Smooth muscle cell (in vitro differentiated cells): ENCODE data around the gene CYP4F8. TPM values are rescaled to one million over a fixed set of nuclear protein-coding genes. Genes with fewer than 3 reads are reported as not detected.

Experiments
- DNase-seq: peaks from one replicate; lab custom pipeline; 2025; ENCODE audit not compliant: unreplicated experiment; lab: John Stamatoyannopoulos, UW
- H2AFZ ChIP-seq: fragments of 200-600 bp; sonication (generic); 2 replicates; pipeline ENCODE4 v1.6.0; 2016; ENCODE audit warnings: antibody characterized with exemption, low read depth, mild to moderate bottlenecking
- H3F3A ChIP-seq: fragments of 200-600 bp; sonication (generic); 2 replicates; pipeline ENCODE4 v1.6.0; 2017; ENCODE audit warnings: antibody characterized with exemption, low read depth
- H3K27ac ChIP-seq: fragments of 200-600 bp; sonication (generic); 2 replicates; pipeline ENCODE4 v1.5.1; 2016; ENCODE audit warnings: low read depth, mild to moderate bottlenecking
- H3K27me3 ChIP-seq: fragments of 200-600 bp; sonication (generic); 2 replicates; pipeline ENCODE4 v1.6.1; 2016; ENCODE audit warnings: low read depth, mild to moderate bottlenecking
- H3K36me3 ChIP-seq: fragments of 200-600 bp; sonication (generic); 2 replicates; pipeline ENCODE4 v1.5.1; 2016; ENCODE audit warnings: low read depth
- H3K4me1 ChIP-seq: fragments of 200-600 bp; sonication (generic); 2 replicates; pipeline ENCODE4 v1.5.1; 2016; ENCODE audit warnings: low read depth
- H3K4me2 ChIP-seq: fragments of 200-600 bp; sonication (generic); 2 replicates; pipeline ENCODE4 v1.6.0; 2016; ENCODE audit warnings: mild to moderate bottlenecking
- H3K4me3 ChIP-seq: fragments of 200-600 bp; sonication (generic); 2 replicates; pipeline ENCODE4 v1.5.1; 2016; ENCODE audit warnings: mild to moderate bottlenecking
- H3K79me2 ChIP-seq: fragments of 200-600 bp; sonication (generic); 2 replicates; pipeline ENCODE4 v1.6.0; 2016; ENCODE audit warnings: low read depth, mild to moderate bottlenecking
- H3K9ac ChIP-seq: fragments of 200-600 bp; sonication (generic); 2 replicates; pipeline ENCODE4 v1.6.0; 2016; ENCODE audit warnings: low read depth
- H3K9me3 ChIP-seq: fragments of 200-600 bp; sonication (generic); replicated peaks from 2 replicates; pipeline ENCODE4 v1.5.1; 2016; ENCODE audit warnings: low read depth
- H4K20me1 ChIP-seq: fragments of 200-600 bp; sonication (generic); 2 replicates; pipeline ENCODE4 v1.6.0; 2016; ENCODE audit warnings: low read depth
- WGBS: methylation state at CpG from one replicate; pipeline ENCODE4 v1.1.7; 2016; ENCODE audit warnings: low lambda C conversion rate; 5-methylcytosine and 5-hydroxymethylcytosine counted together
- polyA plus RNA-seq: library from polyadenylated mRNA; unstranded; fragments of >200 nt; fragmentation: Nextera tagmentation; extraction: Ambion mirVana; gene quantifications from 2 replicates; pipeline ENCODE4 v1.2.1, GENCODE V29; 2016
- total RNA-seq: library from RNA; depleted of rRNA; stranded (reverse); fragments of >200 nt; gene quantifications from 2 replicates; pipeline ENCODE4 v1.2.3, GENCODE V29; 2014
- TF ChIP-seq, protein P1 (sequence below): fragments of 200-600 bp; sonication (generic); IDR thresholded peaks from 2 replicates; pipeline ENCODE4 v1.5.1; 2017; ENCODE audit warnings: borderline replicate concordance, mild to moderate bottlenecking, antibody characterized with exemption; ENCODE audit not compliant: insufficient read depth, poor library complexity, severe bottlenecking

Gene CYP4F8
- total and polyA plus RNA-seq, 2 experiments from 2014 or later = not detected

DNA sequence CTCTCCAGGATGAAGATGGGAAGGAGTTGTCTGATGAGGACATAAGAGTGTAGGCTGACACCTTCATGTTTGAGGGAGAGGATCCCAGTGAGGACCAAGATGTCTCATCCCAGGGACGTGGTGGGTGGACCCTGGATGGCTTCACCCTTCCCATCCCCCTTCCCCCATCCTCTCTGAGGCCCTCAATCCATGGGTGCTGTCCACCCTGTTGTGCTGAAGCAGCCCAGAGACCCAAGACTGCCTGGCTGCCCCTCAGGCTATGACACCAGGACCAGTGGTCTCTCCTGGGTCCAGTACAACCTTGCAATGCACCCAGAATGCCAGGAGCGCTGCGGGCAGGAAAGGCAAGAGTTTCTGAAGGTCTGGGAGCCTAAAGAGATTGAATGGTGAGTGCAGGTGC is 54.4 kb downstream of the CYP4F8 start:
- Histone ChIP-seq H3K36me3 (no peaks in the 10 kb centered on the region), H3K27ac (no peak overlapping the region), H4K20me1 (no peaks in the 10 kb centered on the region), H2AFZ (no peak overlapping the region), H3F3A (no peaks in the 10 kb centered on the region), H3K9ac (no peak overlapping the region), H3K4me2 (no peak overlapping the region), H3K27me3 (no peaks in the 10 kb centered on the region), H3K4me1 (no peaks in the 10 kb centered on the region), H3K79me2 (no peaks in the 10 kb centered on the region), H3K4me3 (no peak overlapping the region), H3K9me3 (peaks cover 4% of the 10 kb centered on the region)
- DNase-seq = no peak
- TF ChIP-seq, protein P1, sequence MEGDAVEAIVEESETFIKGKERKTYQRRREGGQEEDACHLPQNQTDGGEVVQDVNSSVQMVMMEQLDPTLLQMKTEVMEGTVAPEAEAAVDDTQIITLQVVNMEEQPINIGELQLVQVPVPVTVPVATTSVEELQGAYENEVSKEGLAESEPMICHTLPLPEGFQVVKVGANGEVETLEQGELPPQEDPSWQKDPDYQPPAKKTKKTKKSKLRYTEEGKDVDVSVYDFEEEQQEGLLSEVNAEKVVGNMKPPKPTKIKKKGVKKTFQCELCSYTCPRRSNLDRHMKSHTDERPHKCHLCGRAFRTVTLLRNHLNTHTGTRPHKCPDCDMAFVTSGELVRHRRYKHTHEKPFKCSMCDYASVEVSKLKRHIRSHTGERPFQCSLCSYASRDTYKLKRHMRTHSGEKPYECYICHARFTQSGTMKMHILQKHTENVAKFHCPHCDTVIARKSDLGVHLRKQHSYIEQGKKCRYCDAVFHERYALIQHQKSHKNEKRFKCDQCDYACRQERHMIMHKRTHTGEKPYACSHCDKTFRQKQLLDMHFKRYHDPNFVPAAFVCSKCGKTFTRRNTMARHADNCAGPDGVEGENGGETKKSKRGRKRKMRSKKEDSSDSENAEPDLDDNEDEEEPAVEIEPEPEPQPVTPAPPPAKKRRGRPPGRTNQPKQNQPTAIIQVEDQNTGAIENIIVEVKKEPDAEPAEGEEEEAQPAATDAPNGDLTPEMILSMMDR = no peak
- WGBS = 48% methylated on average over 3 of the region's 3 CpGs

DNA sequence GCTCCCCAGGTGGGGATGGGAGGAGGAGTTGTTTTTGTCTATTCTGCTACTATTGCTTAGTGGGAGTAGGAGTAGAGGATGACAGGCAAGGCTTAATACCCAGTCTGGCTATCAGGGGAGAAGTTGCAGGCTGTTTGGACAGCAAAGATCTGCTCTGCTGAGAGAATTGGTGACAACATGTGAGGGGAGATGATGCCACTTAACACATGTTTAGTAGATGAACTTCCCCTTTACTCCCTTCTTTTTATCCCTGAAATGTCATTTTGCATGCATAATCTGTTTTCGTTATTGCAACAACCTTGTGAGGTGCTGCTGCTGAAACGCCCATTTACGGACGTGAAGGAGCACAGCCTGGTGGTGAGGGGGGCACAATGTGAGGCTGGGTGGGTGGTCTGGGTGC is 54.9 kb downstream of the CYP4F8 start:
- Histone ChIP-seq H2AFZ (no peak overlapping the region), H3K4me3 (no peak overlapping the region), H3K4me2 (no peak overlapping the region), H3K4me1 (no peaks in the 10 kb centered on the region), H3K79me2 (no peaks in the 10 kb centered on the region), H3K36me3 (no peaks in the 10 kb centered on the region), H3K27me3 (no peaks in the 10 kb centered on the region), H3K27ac (no peak overlapping the region), H3K9me3 (peaks cover 4% of the 10 kb centered on the region), H3F3A (no peaks in the 10 kb centered on the region), H4K20me1 (no peaks in the 10 kb centered on the region), H3K9ac (no peak overlapping the region)
- WGBS = 50% methylated on average over 4 of the region's 4 CpGs
- TF ChIP-seq, protein P1 = no peak
- no peak for DNase-seq

DNA sequence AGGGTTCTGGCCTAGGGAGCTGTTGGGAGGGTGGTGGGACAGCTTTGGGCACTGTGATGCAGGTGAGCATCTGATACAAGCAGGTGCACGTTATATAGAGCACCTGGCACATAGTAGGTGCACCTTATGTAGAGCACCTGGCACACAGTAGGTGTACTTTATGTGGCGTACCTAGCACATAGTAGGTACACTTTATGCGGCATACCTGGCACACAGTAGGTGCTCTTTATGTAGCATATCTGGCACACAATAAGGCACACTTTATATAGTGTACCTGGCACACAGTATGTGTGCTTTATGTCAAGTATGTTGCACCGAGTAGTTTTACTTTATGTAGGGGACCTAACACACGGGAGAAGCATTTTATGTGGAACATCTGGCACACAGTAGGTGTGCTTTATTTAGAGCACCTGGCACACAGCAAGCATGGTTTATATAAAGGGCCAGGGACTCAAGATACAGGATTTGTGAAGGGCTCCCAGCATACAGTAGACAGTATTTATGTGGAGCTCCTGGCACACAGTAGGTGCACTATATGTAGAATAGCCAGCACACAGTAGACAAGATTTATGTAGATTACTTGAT is 56.3 kb downstream of the CYP4F8 start:
- 72% methylated on average over 5 of the region's 5 CpGs for WGBS
- no peak overlapping the region for H3K9ac ChIP-seq

More for the DNA sequence above, 56.3 kb downstream of the CYP4F8 start:
- no peaks in the 10 kb centered on the region for H4K20me1 ChIP-seq
- H3K4me1 ChIP-seq = no peaks in the 10 kb centered on the region
- H3K4me2 ChIP-seq = no peak overlapping the region
- H3K27ac ChIP-seq = no peak overlapping the region
- H3K36me3 ChIP-seq = no peaks in the 10 kb centered on the region
- H3K79me2 ChIP-seq = no peaks in the 10 kb centered on the region
- peaks cover 4% of the 10 kb centered on the region for H3K9me3 ChIP-seq
- H3K27me3 ChIP-seq = no peaks in the 10 kb centered on the region
- TF ChIP-seq, protein P1 = no peak
- no peak overlapping the region for H3K4me3 ChIP-seq
- DNase-seq = no peak
- no peak overlapping the region for H2AFZ ChIP-seq
- no peaks in the 10 kb centered on the region for H3F3A ChIP-seq
